DND-41 (cell line): ENCODE results near the gene ABHD5.

Experiments
- CTCF ChIP-seq: IDR thresholded peaks from 2 replicates; pipeline ENCODE4 v1.5.1; 2012; ENCODE audit warnings: borderline replicate concordance, low read length, moderate library complexity, mild to moderate bottlenecking; ENCODE audit not compliant: poor library complexity, severe bottlenecking; ENCODE audit errors: extremely low read depth
- EZH2 ChIP-seq: IDR thresholded peaks from 3 replicates; pipeline ENCODE4 v1.6.1; 2012; ENCODE audit warnings: borderline replicate concordance, low read depth, mild to moderate bottlenecking, moderate library complexity, low read length, inconsistent platforms; ENCODE audit not compliant: severe bottlenecking

- no peak for TF ChIP-seq CTCF
- TF ChIP-seq EZH2 = no peak
Measured at GRCh38 chr3:43704697-43705096, 14.0 kb downstream of the ABHD5 start.
